Keratinocyte (primary cell): ENCODE data around the gene DSG4.

Source experiments
- EZH2 ChIP-seq: IDR thresholded peaks from one replicate; pipeline ENCODE4 v1.6.1; 2012; ENCODE audit warnings: inconsistent platforms, mild to moderate bottlenecking, low read length, moderate library complexity
- TF ChIP-seq, protein P1 (sequence below), 3 experiments: IDR thresholded peaks in 1 of 3; conservative IDR thresholded peaks in 1 of 3; optimal IDR thresholded peaks in 1 of 3; 2 replicates in 2 of 3; 3 replicates in 1 of 3; pipeline versions ENCODE3 to v1.5.1; 2011; ENCODE audit warnings: low read length in 3 of 3, mild to moderate bottlenecking in 3 of 3, moderate library complexity in 2 of 3, control low read depth in 1 of 3, inconsistent platforms in 1 of 3; ENCODE audit not compliant: insufficient read depth in 2 of 3; ENCODE audit errors: extremely low read depth in 1 of 3

GRCh38 chr18:31447530-31448191 lies 71.1 kb downstream of the DSG4 start, which contains the start of gene DSG3:
- TF ChIP-seq, protein P1, sequence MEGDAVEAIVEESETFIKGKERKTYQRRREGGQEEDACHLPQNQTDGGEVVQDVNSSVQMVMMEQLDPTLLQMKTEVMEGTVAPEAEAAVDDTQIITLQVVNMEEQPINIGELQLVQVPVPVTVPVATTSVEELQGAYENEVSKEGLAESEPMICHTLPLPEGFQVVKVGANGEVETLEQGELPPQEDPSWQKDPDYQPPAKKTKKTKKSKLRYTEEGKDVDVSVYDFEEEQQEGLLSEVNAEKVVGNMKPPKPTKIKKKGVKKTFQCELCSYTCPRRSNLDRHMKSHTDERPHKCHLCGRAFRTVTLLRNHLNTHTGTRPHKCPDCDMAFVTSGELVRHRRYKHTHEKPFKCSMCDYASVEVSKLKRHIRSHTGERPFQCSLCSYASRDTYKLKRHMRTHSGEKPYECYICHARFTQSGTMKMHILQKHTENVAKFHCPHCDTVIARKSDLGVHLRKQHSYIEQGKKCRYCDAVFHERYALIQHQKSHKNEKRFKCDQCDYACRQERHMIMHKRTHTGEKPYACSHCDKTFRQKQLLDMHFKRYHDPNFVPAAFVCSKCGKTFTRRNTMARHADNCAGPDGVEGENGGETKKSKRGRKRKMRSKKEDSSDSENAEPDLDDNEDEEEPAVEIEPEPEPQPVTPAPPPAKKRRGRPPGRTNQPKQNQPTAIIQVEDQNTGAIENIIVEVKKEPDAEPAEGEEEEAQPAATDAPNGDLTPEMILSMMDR (optimal IDR thresholded peaks at IDR 0.05 in 1 of 3, IDR thresholded peaks at IDR 0.05 in 1 of 3, conservative IDR thresholded peaks at IDR 0.05 in 1 of 3; ENCODE audit: extremely low read depth in 1 of 3, insufficient read depth in 2 of 3, low read length in 3 of 3) = no peak
- no peak for TF ChIP-seq EZH2
